Activated CD4-positive, CD25-positive, alpha-beta regulatory T cell treated with anti-CD3 and anti-CD28 coated beads, Interleukin-2, amount 50 U/mL, for 16 hours (primary cell): Measurements from ENCODE around the gene DENND4A.
"Not testable (repeated sequence)": the region's sequence is repeated elsewhere in the genome, so short reads cannot be mapped to it uniquely, and the experiment has no call there.

Experiments
- DNase-seq: peaks from one replicate; pipeline ENCODE4 v3.0.0-alpha.2; 2020; ENCODE audit warnings: low read depth, low spot score

The DENND4A gene

GRCh38 chr15:65757256-65757655 is 34.8 kb downstream of the DENND4A start:
- DNase-seq: no peak

GRCh38 chr15:65752151-65752700 is 39.9 kb downstream of the DENND4A start:
- no peak for DNase-seq

- DNase-seq: no peak
Measured at GRCh38 chr15:65751431-65751830, 40.7 kb downstream of the DENND4A start.

GRCh38 chr15:65747265-65747664 is 44.8 kb downstream of the DENND4A start:
- DNase-seq: no peak

GRCh38 chr15:65743637-65744252 is 48.3 kb downstream of the DENND4A start:
- DNase-seq: no peak

- no peak for DNase-seq
Measured at GRCh38 chr15:65740148-65740547, 51.9 kb downstream of the DENND4A start.

- no peak for DNase-seq
Measured at GRCh38 chr15:65738649-65739048, 53.4 kb downstream of the DENND4A start.

- DNase-seq: not testable (repeated sequence)
Measured at GRCh38 chr15:65733599-65733998, 58.5 kb downstream of the DENND4A start.

- no peak for DNase-seq
Measured at GRCh38 chr15:65732698-65733097, 59.4 kb downstream of the DENND4A start.

- no peak for DNase-seq
Measured at GRCh38 chr15:65731926-65732325, 60.2 kb downstream of the DENND4A start.

- no peak for DNase-seq
Measured at GRCh38 chr15:65730549-65731172, 61.4 kb downstream of the DENND4A start.

- no peak for DNase-seq
Measured at GRCh38 chr15:65724464-65725215, 67.5 kb downstream of the DENND4A start.

- no peak for DNase-seq
Measured at GRCh38 chr15:65723876-65724275, 68.2 kb downstream of the DENND4A start.

- DNase-seq: no peak
Measured at GRCh38 chr15:65722191-65722590, 69.9 kb downstream of the DENND4A start.

- DNase-seq: no peak
Measured at GRCh38 chr15:65712415-65712814, 79.7 kb downstream of the DENND4A start.

- DNase-seq: no peak
Measured at GRCh38 chr15:65695081-65695480, 97.0 kb downstream of the DENND4A start.

- DNase-seq: no peak
Measured at GRCh38 chr15:65690778-65691177, 101.3 kb downstream of the DENND4A start.

GRCh38 chr15:65690173-65690572 is 101.9 kb downstream of the DENND4A start:
- no peak for DNase-seq

- no peak for DNase-seq
Measured at GRCh38 chr15:65688462-65688861, 103.6 kb downstream of the DENND4A start.

GRCh38 chr15:65682404-65682911 is 109.6 kb downstream of the DENND4A start:
- DNase-seq: no peak

- DNase-seq: no peak
Measured at GRCh38 chr15:65680544-65680943, 111.5 kb downstream of the DENND4A start.

- no peak for DNase-seq
Measured at GRCh38 chr15:65676123-65676522, 116.0 kb downstream of the DENND4A start.
